ENCODE data around the gene OPRL1.

Gene OPRL1

GRCh38 chr20:64080013-64080812, at the start of gene OPRL1:
TSS of gene OPRL1 (plus strand) at chr20:64080082. CDS start at chr20:64092721, 12,639 bp downstream.
- peak in 3 of 56 donors; percentile 38 to 64 (median 56) for DNase-seq

DNA sequence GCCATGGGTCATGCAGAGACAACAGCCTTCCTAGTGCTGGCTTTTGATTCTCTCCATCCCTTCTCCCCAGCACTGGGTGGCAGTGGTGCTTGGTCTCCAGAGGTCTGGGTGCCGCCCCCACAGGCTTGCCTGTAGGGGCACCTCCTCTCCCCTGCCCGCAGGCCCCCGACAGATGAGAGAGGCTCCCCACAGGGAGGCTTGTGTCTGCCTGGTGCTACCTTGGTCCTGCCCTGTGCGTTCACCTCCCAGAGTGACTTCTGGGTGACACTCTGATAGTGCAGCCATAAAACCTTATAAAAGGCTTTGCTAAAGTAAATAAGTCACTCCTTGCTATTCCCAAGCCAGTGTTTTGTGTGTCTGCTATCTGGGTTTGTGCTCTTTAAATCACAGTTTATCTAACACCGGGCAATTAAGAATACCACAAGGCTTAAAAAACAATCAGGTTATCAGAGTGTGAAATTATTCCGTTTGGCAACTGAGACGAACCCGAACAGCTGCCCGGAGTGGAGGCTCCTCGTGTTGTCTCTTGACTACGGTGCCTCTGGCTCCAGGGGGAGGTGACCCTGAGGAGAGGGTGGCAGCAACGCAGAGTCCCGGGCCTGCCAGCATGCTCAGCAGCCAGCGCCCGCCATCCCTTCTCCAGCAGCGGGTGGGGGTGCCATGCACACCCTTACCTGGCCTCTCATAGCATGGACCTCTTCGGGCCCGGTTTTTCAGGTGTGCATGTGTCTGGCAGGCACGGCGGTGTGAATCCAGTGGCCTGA, 49.3 kb upstream of the OPRL1 start:
- DNase-seq = no peak

DNA sequence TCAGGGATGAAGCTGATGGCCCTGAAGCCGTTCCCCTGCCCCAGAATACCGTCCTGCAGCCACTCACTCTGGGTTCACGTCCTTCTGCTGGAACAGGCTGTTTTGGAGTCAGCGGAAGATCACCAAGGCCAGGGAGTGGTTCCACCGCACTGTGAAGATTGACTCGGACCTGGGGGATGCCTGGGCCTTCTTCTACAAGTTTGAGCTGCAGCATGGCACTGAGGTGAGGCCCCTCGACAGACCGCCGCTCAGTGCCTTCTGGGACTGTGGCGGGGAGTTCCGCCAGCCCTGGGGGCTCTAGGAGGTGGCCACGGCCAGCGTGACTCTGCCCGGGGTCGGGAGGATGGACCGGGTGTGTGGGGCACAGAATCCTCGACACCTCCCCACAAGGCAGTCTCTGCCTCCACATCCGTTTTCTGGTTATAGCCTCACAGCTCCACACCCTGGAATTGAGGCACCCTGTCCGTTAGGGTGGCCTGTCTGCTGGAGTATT, 48.0 kb upstream of the OPRL1 start:
- DNase-seq = no peak

DNA sequence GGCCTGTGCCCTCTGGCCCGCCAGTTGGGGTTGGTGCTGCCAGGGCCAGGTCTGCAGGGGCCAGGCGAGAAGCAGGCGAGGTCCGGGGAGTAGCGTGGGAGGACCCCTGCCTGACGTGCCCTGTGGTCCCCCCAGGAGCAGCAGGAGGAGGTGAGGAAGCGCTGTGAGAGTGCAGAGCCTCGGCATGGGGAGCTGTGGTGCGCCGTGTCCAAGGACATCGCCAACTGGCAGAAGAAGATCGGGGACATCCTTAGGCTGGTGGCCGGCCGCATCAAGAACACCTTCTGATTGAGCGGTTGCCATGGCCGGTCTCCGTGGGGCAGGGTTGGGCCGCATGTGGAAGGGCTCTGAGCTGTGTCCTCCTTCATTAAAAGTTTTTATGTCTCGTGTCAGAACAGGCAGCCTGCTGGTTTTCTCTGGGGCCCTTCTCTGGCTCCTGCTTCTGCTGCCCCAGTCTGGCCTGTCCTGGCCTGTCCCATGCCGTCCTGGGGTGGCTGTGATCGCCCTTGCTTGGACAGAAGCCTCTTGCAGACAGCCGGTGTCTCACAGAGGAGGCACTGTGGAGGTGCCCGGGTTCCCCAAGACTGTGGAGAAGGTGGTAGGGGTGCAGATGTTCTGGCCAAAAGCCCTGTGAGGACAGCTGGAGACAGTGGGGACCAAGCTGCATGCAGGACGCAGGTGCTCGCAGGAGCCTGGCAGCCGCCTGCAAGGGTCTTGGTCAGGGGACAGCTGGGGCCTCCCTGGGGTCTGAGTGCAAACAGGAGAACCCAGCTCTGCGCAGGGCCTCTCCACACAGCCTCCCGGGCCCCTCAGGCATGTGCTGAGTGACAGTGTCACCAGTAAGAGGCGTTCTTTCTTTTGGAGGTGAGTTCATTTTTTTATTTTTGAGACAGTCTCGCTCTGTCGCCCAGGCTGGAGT, 46.9 kb upstream of the OPRL1 start:
- no peak for DNase-seq

DNA sequence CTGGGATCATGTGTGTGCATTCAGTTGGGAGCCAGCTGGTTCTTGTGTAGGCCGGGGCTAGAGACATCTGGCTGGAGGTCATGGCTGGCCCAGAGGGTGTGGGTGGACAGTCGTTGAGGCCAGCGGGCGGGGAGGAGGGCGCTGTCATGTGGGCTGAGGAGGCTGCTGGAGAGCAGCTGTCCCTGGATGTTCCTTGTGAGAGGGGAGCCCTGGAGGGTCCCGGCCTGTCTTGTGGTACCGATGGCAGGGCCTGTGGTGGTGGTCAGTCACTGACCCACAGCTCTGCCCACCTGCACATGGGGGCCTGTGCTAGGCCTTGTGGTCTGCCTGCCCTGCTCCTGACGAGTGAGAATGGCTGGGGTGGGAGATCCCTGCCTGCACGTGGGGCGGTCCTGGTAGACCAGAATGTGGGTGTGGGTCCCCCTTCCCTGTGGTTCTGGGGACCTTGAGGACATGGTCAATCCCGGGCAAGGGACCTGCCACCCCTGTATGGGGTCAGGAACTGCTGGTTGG, 45.8 kb upstream of the OPRL1 start:
- no peak for DNase-seq

DNA sequence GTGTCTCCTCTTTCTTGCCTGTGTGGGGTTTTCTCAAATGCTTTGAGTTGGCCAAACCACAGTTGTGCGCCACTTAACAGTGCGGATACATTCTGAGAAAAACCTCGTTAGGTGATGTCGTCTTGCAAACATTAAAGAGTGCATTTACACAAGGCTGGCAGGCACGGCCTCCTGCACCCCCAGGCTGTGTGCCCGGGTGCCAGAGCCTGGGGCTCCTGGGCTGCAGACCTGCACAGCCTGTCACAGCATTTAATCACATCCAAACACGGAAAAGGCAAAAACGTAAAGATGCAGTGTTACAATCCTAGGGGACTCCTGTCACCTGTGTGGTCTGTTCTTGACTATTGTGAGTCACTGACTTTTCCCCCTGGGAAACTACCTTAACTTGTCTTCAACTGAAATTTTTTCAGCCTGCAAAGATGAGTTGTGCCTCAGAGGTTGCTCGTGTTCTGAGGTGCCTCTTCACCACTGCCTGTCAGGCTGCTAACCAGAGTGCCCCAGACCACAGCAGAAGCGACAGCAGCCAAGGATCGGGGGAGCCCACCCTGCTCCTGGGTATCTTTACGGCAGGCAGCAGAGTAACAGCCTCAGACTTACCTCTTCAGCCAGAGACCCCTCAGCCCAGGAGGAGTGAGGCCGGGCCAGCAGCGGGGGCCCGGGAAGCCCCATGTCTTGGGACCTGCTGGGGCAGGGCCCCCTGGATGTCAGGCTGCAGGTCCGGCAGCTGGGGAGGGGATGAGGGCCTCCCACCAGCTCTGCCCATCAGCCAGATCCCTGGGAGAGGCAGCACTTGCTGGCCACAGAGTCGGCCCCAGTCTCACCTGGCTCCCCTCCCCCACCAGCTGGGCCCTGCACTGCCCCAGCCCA, 44.6 kb upstream of the OPRL1 start:
- no peak for DNase-seq

GRCh38 chr20:64035933-64036345, 43.9 kb upstream of the OPRL1 start, which contains the start of gene C20orf204:
TSS of gene C20orf204 (plus strand) at chr20:64036182. CDS start at chr20:64036324, 142 bp downstream.
- DNase-seq = no peak

DNA sequence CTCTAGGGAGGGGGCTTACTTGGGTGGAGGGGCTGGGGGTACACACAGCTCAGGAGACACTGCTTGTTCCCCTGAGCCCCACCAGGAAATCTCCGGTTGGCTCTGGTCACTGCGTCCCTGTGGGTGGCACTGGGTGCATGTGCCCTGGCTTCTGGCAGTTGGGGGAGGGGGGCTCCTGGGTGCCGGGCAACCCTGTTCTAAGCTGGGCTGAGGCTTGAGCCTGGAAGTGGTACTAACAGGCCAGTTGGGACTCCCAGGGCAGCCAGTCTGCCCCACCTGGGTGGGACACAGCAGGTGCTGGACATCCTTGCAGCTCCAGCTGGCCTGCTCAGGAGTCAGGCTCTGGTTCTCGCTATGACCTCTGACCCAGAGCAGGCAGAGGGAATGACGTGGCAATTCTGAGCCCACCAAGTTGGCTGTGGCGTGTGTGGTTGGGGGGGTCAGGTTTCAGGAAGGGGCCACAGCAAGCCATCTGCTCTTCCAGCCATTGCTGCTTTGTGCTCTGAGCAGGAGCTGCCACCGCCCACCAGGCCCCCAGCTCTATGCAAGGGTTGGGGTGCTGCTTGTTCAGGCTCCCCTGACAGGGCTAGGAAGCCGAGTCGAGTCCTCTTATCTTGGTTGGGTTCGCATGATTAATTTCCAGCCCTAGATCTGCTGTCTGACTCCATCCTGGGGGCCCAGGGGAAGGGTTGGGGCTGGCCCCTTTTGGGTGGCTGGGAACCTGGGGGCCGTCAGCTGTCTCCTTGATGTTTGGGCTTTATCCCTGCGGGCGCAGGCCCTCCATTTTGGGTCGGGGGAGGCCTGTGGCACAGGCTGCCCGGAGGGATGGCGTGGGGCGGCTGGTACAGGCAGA, 43.3 kb upstream of the OPRL1 start:
- no peak for DNase-seq

GRCh38 chr20:64037199-64037497, 42.7 kb upstream of the OPRL1 start:
- DNase-seq = no peak

DNA sequence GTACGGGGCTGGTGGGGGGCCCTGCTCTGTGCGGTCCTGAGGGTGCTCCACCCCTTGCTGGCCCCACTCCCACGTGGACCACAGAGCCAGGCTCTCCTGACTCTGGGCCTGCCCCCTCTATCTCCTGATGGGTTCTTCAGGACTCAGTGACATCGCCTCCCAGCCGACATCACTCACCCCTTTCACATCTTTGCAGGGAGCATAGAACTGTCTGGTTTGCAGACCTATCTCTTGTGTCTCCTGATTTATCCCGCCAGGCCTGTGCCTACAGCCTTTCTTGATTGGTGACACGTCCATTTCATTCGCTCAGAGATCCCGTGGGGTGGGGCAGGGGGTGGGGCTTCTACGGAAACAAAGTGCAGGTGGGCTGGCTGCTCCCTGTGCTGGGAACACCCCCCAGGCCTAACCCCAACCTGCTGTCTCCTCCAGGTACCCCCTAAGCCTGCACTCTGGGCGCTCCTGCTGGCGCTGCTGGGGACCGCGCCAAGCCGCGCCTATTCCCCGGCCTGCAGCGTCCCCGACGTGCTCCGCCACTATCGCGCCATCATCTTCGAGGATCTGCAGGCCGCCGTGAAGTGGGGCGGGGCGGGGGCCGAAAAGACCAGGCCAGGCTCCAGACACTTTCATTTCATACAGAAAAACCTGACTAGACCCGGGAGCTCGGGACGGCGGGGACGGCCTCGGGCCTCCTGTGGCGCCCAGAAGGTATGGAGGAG, 42.2 kb upstream of the OPRL1 start:
- no peak for DNase-seq

GRCh38 chr20:64038224-64038564, 41.7 kb upstream of the OPRL1 start:
- DNase-seq = no peak

GRCh38 chr20:64038565-64039292, 41.2 kb upstream of the OPRL1 start:
- DNase-seq = peak in 13 of 56 donors; percentile 1 to 47 (median 12)

DNA sequence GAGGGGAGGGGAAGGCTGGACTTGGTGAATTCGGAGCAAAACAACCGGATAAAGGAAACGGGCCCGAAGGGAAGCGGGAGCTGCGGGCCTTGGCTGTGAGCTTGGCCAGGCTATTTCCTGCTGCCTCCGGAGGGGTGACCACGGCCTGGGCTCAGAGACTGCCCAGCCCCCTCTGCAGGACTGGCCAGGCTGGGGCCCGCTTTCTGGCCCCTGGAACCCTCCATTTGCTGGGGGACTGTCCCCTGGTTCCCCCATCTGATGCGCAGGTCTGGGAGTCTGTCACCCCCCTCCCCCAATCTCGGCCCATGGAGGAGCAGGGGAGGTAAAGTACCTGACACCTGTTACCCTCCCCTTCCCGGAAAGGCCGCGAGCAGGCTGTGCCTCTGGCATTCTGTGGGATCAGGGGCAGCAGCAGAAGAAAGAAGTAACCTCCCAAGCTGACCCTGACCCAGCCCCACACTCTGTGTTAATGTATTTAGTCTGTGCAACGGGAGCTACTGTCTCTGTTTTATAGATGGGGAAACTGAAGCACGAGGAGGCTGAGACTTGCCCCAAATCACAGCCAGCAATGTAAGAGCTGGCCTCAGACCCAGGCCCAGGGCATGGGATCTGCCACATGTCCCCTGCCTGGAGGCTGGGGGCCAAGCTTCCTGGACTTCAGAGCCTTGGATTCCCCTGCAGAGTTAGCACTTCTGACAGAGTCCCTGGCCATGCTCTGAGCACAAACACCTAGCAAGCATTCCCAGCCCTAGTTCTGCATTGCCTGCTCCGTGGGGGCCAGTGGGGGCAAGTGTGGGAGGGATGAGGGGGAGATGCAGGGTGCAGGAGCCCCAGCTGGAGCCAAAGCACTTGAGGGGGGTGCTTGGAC, 40.4 kb upstream of the OPRL1 start:
- no peak for DNase-seq

DNA sequence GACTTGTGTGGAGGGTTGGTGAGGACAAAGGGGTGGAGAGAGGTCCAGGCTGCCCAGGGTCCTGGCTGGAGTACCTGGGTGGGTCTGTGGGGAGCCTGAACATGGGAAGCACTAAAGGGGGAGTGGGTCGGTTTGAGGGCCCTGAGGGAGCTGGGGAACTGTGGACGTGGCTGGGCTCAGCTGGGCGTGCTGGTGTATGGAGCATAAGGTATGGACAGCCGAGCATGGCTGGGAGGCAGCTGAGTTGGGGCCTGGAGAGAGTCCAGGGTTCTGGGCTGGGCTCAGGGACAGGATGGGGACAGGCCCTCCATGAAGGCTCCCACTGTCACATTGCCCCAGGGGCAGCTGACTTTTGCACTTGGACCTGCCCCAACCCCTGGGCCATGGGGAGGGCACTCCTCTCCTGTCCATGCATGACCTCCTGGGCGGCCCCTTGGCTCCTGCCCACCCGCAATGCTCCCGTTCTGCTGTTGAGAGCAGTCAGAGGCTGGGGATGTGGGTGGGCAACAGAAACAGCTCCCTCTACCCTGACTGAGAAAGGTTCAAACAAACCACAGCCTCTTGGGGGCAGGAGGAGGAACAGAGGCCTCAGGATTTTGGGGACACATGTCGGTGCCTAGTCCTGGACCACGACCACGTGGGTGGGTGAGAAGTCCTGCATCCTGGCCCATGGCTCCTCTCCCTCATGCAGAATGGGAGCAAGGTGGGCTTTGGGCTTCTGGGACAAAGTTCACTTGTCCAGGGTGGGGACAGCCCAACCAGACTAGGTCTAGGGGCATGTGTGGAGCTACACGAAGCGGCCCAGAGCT, 39.4 kb upstream of the OPRL1 start:
- DNase-seq = no peak

- no peak for DNase-seq
Observed at GRCh38 chr20:64041040-64041780, 38.7 kb upstream of the OPRL1 start.

- no peak for DNase-seq
Observed at GRCh38 chr20:64041781-64042053, 38.2 kb upstream of the OPRL1 start.
